ENCODE measurements around the gene EFHC1. TPM values are rescaled to one million over a fixed set of nuclear protein-coding genes. Genes with fewer than 3 reads are reported as not detected.

The EFHC1 gene
- total RNA-seq, 1 experiment from 2014 or later: 15.5 TPM

DNA sequence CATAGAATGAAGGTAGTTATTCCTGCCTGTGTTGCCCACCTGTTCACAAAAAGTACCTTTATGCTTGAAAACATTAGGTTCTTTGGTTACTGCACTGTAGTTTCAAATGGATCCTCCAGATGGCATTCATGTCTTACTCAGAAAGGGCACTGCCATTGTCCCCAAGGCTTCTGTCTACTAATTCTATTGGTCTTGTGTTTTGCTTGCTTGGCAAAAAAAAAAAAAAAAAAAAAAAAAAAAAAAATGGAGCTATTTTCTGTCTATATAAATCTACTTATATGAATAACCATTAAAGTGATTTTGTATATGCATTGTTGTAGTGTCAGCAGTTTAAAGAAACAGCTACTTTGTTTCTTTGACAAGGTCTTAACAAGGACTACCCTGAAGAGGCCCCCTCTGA lies 12.7 kb upstream of the EFHC1 start:
- H3K4me3 Mint-ChIP-seq: no peak overlapping the region
- no peaks in the 10 kb centered on the region for H3K9me3 Mint-ChIP-seq
- no peak overlapping the region for H3K27ac Mint-ChIP-seq
- H3K4me1 Mint-ChIP-seq: no peaks in the 10 kb centered on the region
- CTCF ChIA-PET: interaction anchor here (0.6 to 1.3 kb wide), 27 partner anchors 10 to 1757 kb away, joined by 3 to 19 read pairs (median 4); partner anchors contain the start of gene EFHC1
- peaks cover 6% of the 10 kb centered on the region; the same call in 1 of the 2 replicates for H3K36me3 Mint-ChIP-seq
- H3K27me3 Mint-ChIP-seq (ENCODE audit: low read depth): no peaks in the 10 kb centered on the region
- TF ChIP-seq AR (CRISPR knock-in tag; IDR thresholded peaks at IDR 0.05): no peak
- no peak for TF ChIP-seq FOXP4 (CRISPR knock-in tag; IDR thresholded peaks at IDR 0.05)
- no peak for TF ChIP-seq NR2C2 (CRISPR knock-in tag; IDR thresholded peaks at IDR 0.05)
- TF ChIP-seq OVOL2 (CRISPR knock-in tag; IDR thresholded peaks at IDR 0.05; ENCODE audit: borderline replicate concordance): no peak
- TF ChIP-seq NFYB (CRISPR knock-in tag; conservative IDR thresholded peaks at IDR 0.05; ENCODE audit: low read depth): no peak
- no peak for TF ChIP-seq ATF1 (CRISPR knock-in tag; IDR thresholded peaks at IDR 0.05)
- TF ChIP-seq ZNF219 (CRISPR knock-in tag; IDR thresholded peaks at IDR 0.05; ENCODE audit: borderline replicate concordance): no peak
- TF ChIP-seq ZNF671 (CRISPR knock-in tag; IDR thresholded peaks at IDR 0.05): no peak
- no peak for TF ChIP-seq USF1 (CRISPR knock-in tag; IDR thresholded peaks at IDR 0.05)
- no peak for TF ChIP-seq ELF4 (CRISPR knock-in tag; IDR thresholded peaks at IDR 0.05; ENCODE audit: low read depth)
- TF ChIP-seq, protein P1, sequence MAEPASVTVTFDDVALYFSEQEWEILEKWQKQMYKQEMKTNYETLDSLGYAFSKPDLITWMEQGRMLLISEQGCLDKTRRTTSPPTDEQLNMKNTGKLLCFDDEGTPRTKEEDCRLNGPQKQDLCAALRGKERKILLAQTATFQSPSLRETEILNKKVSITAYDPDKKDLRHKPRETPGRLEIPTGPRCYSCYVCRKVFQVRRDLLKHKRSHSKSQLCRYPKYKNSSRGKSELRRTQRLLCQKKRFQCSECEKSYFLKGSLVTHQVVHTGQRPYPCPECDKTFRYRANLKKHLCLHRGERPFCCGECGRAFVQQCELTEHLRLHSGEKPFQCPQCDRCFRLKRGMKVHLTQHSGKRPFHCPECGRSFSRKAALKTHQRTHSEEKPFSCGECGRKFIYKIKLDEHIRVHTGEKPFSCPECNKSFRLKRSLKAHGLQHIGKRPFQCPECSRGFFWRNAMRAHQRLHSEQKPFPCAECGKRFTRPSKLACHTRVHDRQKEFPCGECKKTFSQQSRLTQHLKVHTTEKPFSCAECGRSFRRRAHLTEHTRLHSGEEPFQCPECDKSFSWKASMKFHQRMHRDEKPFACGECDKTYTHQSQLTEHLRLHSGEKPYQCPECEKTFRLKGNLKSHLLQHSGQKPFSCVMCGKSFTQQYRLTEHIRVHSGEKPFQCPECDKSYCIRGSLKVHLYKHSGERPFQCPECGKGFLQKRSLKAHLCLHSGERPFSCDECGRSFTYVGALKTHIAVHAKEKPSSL (CRISPR knock-in tag; conservative IDR thresholded peaks at IDR 0.05): no peak
- no peak for TF ChIP-seq ZBTB21 (CRISPR knock-in tag; IDR thresholded peaks at IDR 0.05; ENCODE audit: borderline replicate concordance)
- TF ChIP-seq HMGA2 (CRISPR knock-in tag; IDR thresholded peaks at IDR 0.05): no peak
- no peak for TF ChIP-seq ZNF138 (CRISPR knock-in tag; conservative IDR thresholded peaks at IDR 0.05)
- no peak for TF ChIP-seq MYBL2 (CRISPR knock-in tag; IDR thresholded peaks at IDR 0.05)
- TF ChIP-seq, protein P2, sequence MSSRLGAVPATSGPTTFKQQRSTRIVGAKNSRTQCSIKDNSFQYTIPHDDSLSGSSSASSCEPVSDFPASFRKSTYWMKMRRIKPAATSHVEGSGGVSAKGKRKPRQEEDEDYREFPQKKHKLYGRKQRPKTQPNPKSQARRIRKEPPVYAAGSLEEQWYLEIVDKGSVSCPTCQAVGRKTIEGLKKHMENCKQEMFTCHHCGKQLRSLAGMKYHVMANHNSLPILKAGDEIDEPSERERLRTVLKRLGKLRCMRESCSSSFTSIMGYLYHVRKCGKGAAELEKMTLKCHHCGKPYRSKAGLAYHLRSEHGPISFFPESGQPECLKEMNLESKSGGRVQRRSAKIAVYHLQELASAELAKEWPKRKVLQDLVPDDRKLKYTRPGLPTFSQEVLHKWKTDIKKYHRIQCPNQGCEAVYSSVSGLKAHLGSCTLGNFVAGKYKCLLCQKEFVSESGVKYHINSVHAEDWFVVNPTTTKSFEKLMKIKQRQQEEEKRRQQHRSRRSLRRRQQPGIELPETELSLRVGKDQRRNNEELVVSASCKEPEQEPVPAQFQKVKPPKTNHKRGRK (CRISPR knock-in tag; IDR thresholded peaks at IDR 0.05; ENCODE audit: borderline replicate concordance): no peak
- no peak for TF ChIP-seq ZSCAN18 (CRISPR knock-in tag; IDR thresholded peaks at IDR 0.05)
- TF ChIP-seq E2F5 (CRISPR knock-in tag; IDR thresholded peaks at IDR 0.05): no peak
- POLR2A ChIA-PET: interaction anchor here (0.6 kb wide), 3 partner anchors 26 to 538 kb away, joined by 4 to 5 read pairs (median 4); no protein-coding TSS in a partner anchor
- DNase-seq (ENCODE audit: low spot score) (no peak), ATAC-seq (peak; percentile 78)

All from WTC11 (cell line).